SK-N-SH (cell line): ENCODE data around the gene BRI3BP.
"Not testable (repeated sequence)": the region's sequence is repeated elsewhere in the genome, so short reads cannot be mapped to it uniquely, and the experiment has no call there.

Source experiments
- EZH2phosphoT487 ChIP-seq: fragments of 200-600 bp; sonication (generic); IDR thresholded peaks from 2 replicates; pipeline ENCODE4 v1.6.1; 2017; ENCODE audit warnings: low read depth, mixed run types, mild to moderate bottlenecking, antibody characterized with exemption, moderate library complexity, borderline replicate concordance
- FOXM1 ChIP-seq: IDR thresholded peaks from 2 replicates; pipeline ENCODE4 v1.4.0; 2012; ENCODE audit warnings: low read depth, mild to moderate bottlenecking
- MEF2A ChIP-seq: IDR thresholded peaks from 2 replicates; pipeline ENCODE4 v1.4.0; 2012; ENCODE audit warnings: low read depth, borderline replicate concordance
- POLR2AphosphoS5 ChIP-seq: IDR thresholded peaks from 2 replicates; pipeline ENCODE4 v1.6.1; 2012; ENCODE audit warnings: low read depth, low read length
- TAF1 ChIP-seq: IDR thresholded peaks from 2 replicates; pipeline ENCODE4 v1.6.1; 2012; ENCODE audit warnings: low read depth, mild to moderate bottlenecking, low read length, moderate library complexity, borderline replicate concordance
- TEAD4 ChIP-seq: IDR thresholded peaks from 2 replicates; pipeline ENCODE4 v1.4.0; 2012; ENCODE audit warnings: mild to moderate bottlenecking, borderline replicate concordance; ENCODE audit not compliant: insufficient read depth
- TF ChIP-seq, protein P1 (sequence below): fragments of 200-600 bp; sonication (generic); IDR thresholded peaks from 2 replicates; pipeline ENCODE4 v1.6.1; 2017; ENCODE audit warnings: antibody characterized with exemption, mild to moderate bottlenecking, moderate library complexity
- TF ChIP-seq, protein P2 (sequence below): IDR thresholded peaks from 2 replicates; pipeline ENCODE4 v1.4.0; 2012; ENCODE audit warnings: low read depth
- TF ChIP-seq, protein P3 (sequence below): IDR thresholded peaks from 2 replicates; pipeline ENCODE4 v1.4.0; 2012; ENCODE audit warnings: low read depth, borderline replicate concordance

DNA sequence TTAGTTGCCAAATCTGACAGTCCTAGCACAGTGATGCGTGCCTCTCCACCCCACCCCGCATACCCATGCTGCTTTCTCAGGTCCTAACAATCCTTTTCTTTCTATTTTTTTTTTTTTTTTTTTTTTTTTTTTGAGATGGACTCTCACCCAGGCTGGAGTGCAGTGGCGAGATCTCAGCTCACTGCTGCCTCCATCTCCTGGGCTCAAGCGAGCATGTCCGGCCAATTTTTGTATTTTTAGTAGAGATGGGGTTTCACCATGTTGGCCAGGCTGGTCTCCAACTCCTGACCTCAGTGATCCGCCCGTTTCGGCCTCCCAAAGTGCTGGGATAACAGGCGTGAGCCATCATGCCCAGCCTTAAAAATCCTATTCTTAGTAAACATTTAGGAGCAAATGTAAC lies 38.0 kb downstream of the BRI3BP start:
- TF ChIP-seq TEAD4, EZH2phosphoT487, FOXM1, POLR2AphosphoS5, TAF1, MEF2A: not testable (repeated sequence)
- TF ChIP-seq, protein P1, sequence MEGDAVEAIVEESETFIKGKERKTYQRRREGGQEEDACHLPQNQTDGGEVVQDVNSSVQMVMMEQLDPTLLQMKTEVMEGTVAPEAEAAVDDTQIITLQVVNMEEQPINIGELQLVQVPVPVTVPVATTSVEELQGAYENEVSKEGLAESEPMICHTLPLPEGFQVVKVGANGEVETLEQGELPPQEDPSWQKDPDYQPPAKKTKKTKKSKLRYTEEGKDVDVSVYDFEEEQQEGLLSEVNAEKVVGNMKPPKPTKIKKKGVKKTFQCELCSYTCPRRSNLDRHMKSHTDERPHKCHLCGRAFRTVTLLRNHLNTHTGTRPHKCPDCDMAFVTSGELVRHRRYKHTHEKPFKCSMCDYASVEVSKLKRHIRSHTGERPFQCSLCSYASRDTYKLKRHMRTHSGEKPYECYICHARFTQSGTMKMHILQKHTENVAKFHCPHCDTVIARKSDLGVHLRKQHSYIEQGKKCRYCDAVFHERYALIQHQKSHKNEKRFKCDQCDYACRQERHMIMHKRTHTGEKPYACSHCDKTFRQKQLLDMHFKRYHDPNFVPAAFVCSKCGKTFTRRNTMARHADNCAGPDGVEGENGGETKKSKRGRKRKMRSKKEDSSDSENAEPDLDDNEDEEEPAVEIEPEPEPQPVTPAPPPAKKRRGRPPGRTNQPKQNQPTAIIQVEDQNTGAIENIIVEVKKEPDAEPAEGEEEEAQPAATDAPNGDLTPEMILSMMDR, result not testable (repeated sequence)
- TF ChIP-seq, protein P2, sequence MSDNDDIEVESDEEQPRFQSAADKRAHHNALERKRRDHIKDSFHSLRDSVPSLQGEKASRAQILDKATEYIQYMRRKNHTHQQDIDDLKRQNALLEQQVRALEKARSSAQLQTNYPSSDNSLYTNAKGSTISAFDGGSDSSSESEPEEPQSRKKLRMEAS, result not testable (repeated sequence)
- TF ChIP-seq, protein P3, sequence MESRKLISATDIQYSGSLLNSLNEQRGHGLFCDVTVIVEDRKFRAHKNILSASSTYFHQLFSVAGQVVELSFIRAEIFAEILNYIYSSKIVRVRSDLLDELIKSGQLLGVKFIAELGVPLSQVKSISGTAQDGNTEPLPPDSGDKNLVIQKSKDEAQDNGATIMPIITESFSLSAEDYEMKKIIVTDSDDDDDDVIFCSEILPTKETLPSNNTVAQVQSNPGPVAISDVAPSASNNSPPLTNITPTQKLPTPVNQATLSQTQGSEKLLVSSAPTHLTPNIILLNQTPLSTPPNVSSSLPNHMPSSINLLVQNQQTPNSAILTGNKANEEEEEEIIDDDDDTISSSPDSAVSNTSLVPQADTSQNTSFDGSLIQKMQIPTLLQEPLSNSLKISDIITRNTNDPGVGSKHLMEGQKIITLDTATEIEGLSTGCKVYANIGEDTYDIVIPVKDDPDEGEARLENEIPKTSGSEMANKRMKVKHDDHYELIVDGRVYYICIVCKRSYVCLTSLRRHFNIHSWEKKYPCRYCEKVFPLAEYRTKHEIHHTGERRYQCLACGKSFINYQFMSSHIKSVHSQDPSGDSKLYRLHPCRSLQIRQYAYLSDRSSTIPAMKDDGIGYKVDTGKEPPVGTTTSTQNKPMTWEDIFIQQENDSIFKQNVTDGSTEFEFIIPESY, result not testable (repeated sequence)
